GM06990 (cell line): Measurements from ENCODE around the gene PTPRH.

Experiments
- DNase-seq: peaks from one replicate; pipeline ENCODE4 v3.0.0-alpha.2; 2011; ENCODE audit not compliant: insufficient read length; ENCODE audit errors: extremely low read depth
- H3K27me3 ChIP-seq: replicated peaks from 2 replicates; pipeline ENCODE4 v1.6.0; 2011; ENCODE audit warnings: low read length; ENCODE audit not compliant: control insufficient read depth, insufficient read depth
- H3K36me3 ChIP-seq: 2 replicates; pipeline ENCODE4 v1.5.1; 2011; ENCODE audit warnings: low read length; ENCODE audit not compliant: control insufficient read depth, insufficient read depth
- H3K4me3 ChIP-seq: replicated peaks from 2 replicates; pipeline ENCODE4 v1.5.1; 2011; ENCODE audit warnings: low read depth, mild to moderate bottlenecking, control low read depth, low read length
- TF ChIP-seq, protein P1 (sequence below): IDR thresholded peaks from 2 replicates; pipeline ENCODE4 v1.5.1; 2011; ENCODE audit warnings: low read length, control low read depth, mild to moderate bottlenecking, inconsistent platforms; ENCODE audit not compliant: insufficient read depth, poor library complexity, severe bottlenecking

Gene PTPRH

DNA sequence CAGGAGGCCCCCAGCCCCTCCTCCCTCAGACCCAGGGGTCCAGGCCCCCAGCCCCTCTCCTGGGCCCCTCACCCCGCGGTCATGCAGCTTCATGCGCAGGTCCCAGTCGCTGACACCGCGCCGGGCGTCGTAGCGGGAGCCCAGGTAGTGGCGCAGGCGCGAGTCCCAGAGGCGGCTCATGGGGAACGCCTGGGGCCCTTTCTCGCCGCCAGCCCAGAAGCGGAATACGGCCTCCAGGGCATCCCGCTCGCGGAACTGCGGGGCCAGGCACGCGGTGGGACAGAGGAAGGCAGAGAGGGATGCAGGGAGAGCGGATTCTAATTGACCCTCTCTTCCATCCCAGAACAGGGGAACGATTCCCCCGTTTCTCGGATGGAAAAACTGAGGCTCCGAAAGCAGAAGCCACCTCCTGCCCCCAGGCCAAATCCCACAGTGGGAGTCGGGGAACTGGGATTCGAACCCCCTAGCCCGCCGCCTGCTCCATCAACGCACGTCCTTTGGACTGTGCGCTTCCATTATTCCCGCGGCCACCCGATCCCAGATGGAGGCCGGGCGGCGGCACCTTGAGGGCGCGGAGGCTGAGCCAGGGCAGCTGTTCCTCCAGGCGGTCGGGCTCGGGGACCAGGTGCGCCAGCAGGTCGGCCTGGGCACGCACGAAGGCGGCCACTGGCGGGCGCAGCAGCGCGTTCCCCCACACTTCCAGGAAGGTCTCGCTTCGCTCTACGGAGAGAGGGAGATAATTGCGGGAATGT is 47.6 kb downstream of the PTPRH start:
- Histone ChIP-seq H3K4me3 (no peak overlapping the region), H3K36me3 (no peaks in the 10 kb centered on the region), H3K27me3 (no peaks in the 10 kb centered on the region)
- no peak for DNase-seq
- TF ChIP-seq, protein P1, sequence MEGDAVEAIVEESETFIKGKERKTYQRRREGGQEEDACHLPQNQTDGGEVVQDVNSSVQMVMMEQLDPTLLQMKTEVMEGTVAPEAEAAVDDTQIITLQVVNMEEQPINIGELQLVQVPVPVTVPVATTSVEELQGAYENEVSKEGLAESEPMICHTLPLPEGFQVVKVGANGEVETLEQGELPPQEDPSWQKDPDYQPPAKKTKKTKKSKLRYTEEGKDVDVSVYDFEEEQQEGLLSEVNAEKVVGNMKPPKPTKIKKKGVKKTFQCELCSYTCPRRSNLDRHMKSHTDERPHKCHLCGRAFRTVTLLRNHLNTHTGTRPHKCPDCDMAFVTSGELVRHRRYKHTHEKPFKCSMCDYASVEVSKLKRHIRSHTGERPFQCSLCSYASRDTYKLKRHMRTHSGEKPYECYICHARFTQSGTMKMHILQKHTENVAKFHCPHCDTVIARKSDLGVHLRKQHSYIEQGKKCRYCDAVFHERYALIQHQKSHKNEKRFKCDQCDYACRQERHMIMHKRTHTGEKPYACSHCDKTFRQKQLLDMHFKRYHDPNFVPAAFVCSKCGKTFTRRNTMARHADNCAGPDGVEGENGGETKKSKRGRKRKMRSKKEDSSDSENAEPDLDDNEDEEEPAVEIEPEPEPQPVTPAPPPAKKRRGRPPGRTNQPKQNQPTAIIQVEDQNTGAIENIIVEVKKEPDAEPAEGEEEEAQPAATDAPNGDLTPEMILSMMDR = no peak

DNA sequence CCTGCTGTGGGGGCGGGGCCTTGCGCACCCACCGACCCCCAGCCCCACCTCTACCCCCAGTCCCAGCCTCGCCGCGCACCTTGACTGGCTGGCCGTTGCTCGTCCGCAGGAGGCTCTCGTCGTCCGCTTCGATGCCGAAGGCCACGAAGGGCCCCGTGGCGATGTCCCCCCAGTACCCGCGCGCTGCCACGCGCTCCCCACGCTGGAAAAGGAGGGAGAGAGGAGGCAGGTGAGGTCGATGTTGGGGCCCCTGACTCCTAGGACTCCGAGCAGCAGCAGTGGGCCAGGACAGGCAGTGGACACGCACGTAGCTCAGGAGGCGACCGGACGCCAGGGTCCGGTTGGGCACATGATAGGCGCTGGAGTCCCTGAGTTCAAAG is 48.3 kb downstream of the PTPRH start:
- Histone ChIP-seq H3K4me3 (no peak overlapping the region), H3K36me3 (no peaks in the 10 kb centered on the region), H3K27me3 (no peaks in the 10 kb centered on the region)
- TF ChIP-seq, protein P1 = no peak
- no peak for DNase-seq

DNA sequence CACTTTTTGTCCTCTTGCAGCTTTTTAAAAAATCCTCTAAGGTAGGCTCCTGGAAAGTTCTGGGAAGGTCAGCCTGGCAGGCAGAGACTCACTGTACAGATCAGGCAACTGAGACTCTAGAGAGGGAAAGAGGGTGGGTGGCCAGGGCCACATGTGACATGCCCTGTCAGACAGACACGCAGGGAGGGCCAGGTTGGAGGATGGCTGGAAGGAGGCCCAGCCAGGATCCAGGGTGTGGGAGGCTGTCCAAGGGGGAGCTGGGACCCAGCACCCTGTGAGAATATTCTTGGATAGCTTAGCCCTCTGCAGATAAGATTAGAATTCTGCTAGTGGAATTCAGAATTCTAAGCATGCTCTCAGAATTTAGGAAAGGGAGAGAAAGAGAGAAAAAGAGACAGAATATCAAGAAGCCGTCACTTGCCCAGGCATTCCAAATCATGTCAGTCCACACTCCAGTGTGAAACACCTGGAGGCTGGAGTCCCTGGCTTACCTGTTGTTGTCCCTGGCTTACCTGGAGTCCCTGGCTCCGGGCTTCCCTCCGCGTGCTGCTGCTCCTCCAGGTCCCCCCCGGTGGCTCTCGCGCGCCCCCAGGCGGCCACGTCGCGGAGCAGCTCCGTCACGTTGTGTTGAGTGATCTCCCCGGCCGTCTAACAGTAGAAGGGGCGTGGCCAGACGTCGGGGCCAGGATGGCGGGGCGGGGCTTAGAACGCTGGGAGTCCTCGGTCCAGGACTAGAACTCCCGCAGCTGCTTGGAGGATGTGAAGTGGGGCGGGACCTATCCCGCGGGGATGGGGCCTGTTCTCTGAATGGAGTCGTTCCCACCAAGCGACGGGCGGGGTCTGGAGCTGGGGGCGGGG is 48.9 kb downstream of the PTPRH start:
- peak; percentile 90 for DNase-seq
- TF ChIP-seq, protein P1 = peak; percentile 96
- Histone ChIP-seq H3K4me3 (no peak overlapping the region), H3K27me3 (no peaks in the 10 kb centered on the region), H3K36me3 (no peaks in the 10 kb centered on the region)

DNA sequence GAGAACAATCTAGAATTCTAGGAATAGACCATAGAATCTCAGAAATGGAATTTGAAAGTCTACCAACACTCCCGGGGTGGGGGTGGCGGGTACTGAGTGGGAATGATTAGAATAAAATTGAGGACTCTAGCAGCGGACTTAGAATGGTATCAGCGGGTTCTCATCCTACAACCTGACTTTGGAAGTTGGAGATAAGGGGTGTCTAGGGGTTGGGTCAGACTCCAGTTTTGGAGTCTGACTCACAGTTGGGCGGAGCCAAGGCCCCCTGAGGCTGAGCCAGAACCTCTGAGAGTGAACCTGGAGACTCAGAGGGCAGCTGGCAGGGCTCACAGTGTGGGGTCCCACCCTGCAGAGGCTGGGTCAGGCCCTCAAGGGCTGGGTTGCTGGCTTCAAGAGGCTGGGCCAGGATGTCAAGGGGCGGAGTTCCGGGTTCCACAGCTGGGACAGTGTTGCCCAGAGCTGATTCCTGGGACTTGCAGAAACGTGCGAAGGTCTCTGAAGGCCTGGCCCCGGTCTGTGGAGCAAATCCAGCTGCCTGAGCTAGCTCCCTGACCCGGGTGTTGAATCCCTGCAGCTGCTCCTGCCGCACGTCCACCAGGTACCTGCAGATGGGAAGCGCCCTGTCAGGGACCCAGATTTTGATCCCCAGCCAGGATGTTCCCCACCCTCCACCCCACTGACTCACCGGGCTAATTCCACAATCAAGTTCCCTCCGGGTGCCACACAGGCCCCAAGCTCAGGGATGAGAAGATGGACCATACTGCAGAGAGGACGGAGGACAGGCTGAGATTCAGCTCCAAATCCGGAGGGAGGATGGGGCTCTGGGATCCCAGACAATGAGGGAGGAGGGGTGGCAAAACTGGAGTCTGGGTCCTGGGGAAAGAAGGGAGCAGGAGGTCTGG is 50.2 kb downstream of the PTPRH start:
- DNase-seq = no peak
- TF ChIP-seq, protein P1 = no peak
- Histone ChIP-seq H3K4me3 (no peak overlapping the region), H3K27me3 (no peaks in the 10 kb centered on the region), H3K36me3 (no peaks in the 10 kb centered on the region)

DNA sequence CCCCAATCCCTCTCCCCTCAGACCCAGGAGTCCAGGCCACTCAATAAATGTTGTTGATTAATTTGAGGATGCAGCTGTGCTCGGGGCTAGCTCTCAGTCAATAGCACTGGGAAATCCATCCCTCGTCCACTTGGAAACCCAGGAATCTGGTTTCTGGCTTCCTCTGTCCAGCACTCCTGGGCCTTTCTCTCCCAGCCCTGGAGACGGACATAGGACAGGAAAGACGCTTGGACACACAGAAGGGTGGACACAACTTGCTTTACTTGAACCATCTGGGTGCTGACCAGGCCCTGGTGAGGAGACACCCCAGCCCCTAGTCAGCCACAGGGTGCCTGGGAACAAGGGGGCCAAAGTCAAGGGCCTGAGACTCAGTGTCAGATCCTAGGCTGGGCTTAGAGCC is 50.9 kb downstream of the PTPRH start:
- H3K4me3 ChIP-seq = no peak overlapping the region
- no peaks in the 10 kb centered on the region for H3K27me3 ChIP-seq
- H3K36me3 ChIP-seq = no peaks in the 10 kb centered on the region
- no peak for DNase-seq
- TF ChIP-seq, protein P1 = no peak
